Common myeloid progenitor, CD34-positive (primary cell): ENCODE data around the gene ASAP2.

Experiments used
- CTCF ChIA-PET: fragments of 350-600 bp; sonication (Branson Sonifier 250); formaldehyde crosslinking; loops from one replicate; lab custom pipeline; 2021; ENCODE audit warnings: antibody characterized with exemption; lab: Charles Lee
- POLR2A ChIA-PET: fragments of 350-600 bp; sonication (Branson Sonifier 250); formaldehyde crosslinking; loops from one replicate; lab custom pipeline; 2021; ENCODE audit warnings: antibody characterized with exemption; lab: Charles Lee
- DNase-seq, 3 donors: peaks; one replicate each; pipeline versions ENCODE4 v3.0.0 to v3.0.0-alpha.2; 2013
- H3K27ac ChIP-seq, 2 experiments: 1 replicate in 1 of 2; 2 replicates in 1 of 2; pipeline ENCODE4 v1.7.0; 2013; ENCODE audit warnings: inconsistent platforms in 2 of 2, low read length in 2 of 2, mild to moderate bottlenecking in 2 of 2, low read depth in 1 of 2, moderate library complexity in 1 of 2; ENCODE audit not compliant: severe bottlenecking in 2 of 2, insufficient read depth in 1 of 2, poor library complexity in 1 of 2
- H3K27me3 ChIP-seq, 5 experiments: replicated peaks in 2 of 5; 1 replicate in 3 of 5; 2 replicates in 2 of 5; pipeline versions ENCODE4 v1.6.1 to v1.7.0; 2013; ENCODE audit warnings: low read length in 4 of 5, mild to moderate bottlenecking in 2 of 5, moderate library complexity in 2 of 5, inconsistent platforms in 1 of 5; ENCODE audit not compliant: insufficient read depth in 5 of 5, control insufficient read depth in 4 of 5
- H3K36me3 ChIP-seq, 4 experiments: 1 replicate in 2 of 4; 2 replicates in 2 of 4; pipeline versions ENCODE4 v1.6.1 to v1.7.0; 2013; ENCODE audit warnings: low read length in 3 of 4, control low read depth in 1 of 4, mild to moderate bottlenecking in 1 of 4; ENCODE audit not compliant: control insufficient read depth in 4 of 4, insufficient read depth in 4 of 4
- H3K4me1 ChIP-seq, 4 experiments: 1 replicate in 3 of 4; 2 replicates in 1 of 4; pipeline versions ENCODE4 v1.6.1 to v1.7.1; 2013; ENCODE audit warnings: low read length in 3 of 4, mild to moderate bottlenecking in 3 of 4, control low read depth in 1 of 4, inconsistent platforms in 1 of 4, moderate library complexity in 1 of 4; ENCODE audit not compliant: control insufficient read depth in 4 of 4, insufficient read depth in 4 of 4; ENCODE audit errors: control extremely low read depth in 1 of 4
- H3K4me3 ChIP-seq, 7 experiments: 1 replicate in 4 of 7; 2 replicates in 3 of 7; pipeline versions ENCODE4 v1.5.1 to v1.7.0; 2013; ENCODE audit warnings: mild to moderate bottlenecking in 7 of 7, low read length in 6 of 7, moderate library complexity in 6 of 7, inconsistent platforms in 2 of 7, low read depth in 2 of 7, control low read depth in 1 of 7; ENCODE audit not compliant: insufficient read depth in 4 of 7, control insufficient read depth in 1 of 7; ENCODE audit errors: extremely low read depth in 1 of 7
- H3K9me3 ChIP-seq, 5 experiments: 1 replicate in 4 of 5; 2 replicates in 1 of 5; pipeline versions ENCODE4 v1.6.1 to v1.7.1; 2013; ENCODE audit warnings: low read length in 4 of 5, mild to moderate bottlenecking in 2 of 5, inconsistent platforms in 1 of 5, low read depth in 1 of 5, moderate library complexity in 1 of 5; ENCODE audit not compliant: control insufficient read depth in 4 of 5, insufficient read depth in 2 of 5; ENCODE audit errors: control extremely low read depth in 1 of 5
- WGBS: methylation state at CpG from one replicate; pipeline ENCODE4 v1.1.5; 2013; ENCODE audit not compliant: insufficient coverage; 5-methylcytosine and 5-hydroxymethylcytosine counted together

Gene ASAP2

GRCh38 chr2:9326975-9327374 is 120.4 kb downstream of the ASAP2 start:
- 25% methylated on average over 1 of the region's 3 CpGs for WGBS
- H3K27ac ChIP-seq, result no peak overlapping the region
- ChIA-PET POLR2A (no interaction called here), CTCF (interaction anchor here (1.2 to 1.5 kb wide), 3 partner anchors 38 to 187 kb away, joined by 3 to 5 read pairs (median 3); no protein-coding TSS in a partner anchor)
- peaks cover 8 to 51% (median 33%) of the 10 kb centered on the region in 4 experiments for H3K4me1 ChIP-seq
- no peaks in the 10 kb centered on the region for H3K27me3 ChIP-seq
- no peak overlapping the region for H3K4me3 ChIP-seq
- peak in 1 of 3 donors; percentile 15 for DNase-seq
- H3K36me3 ChIP-seq, result peaks cover 0 to 4% (median 1%) of the 10 kb centered on the region in 4 experiments
- no peaks in the 10 kb centered on the region for H3K9me3 ChIP-seq

- Histone ChIP-seq H3K36me3 (peaks cover 0 to 2% (median 0%) of the 10 kb centered on the region in 4 experiments), H3K27me3 (no peaks in the 10 kb centered on the region), H3K4me3 (no peak overlapping the region), H3K4me1 (peaks cover 8 to 54% (median 34%) of the 10 kb centered on the region in 4 experiments), H3K27ac (no peak overlapping the region), H3K9me3 (no peaks in the 10 kb centered on the region)
- ChIA-PET CTCF (interaction anchor here (1.2 to 1.5 kb wide), 3 partner anchors 37 to 188 kb away, joined by 3 to 5 read pairs (median 3); no protein-coding TSS in a partner anchor), POLR2A (no interaction called here)
- DNase-seq, result peak; percentile 26 to 76 (median 66)
- 39% methylated on average over 5 of the region's 5 CpGs for WGBS
These were observed 121.3 kb downstream of the ASAP2 start for GRCh38 chr2:9327873-9328352.

- H3K27me3 ChIP-seq, result no peaks in the 10 kb centered on the region
- CTCF ChIA-PET, result interaction anchor here (1.2 to 2.5 kb wide), 2 partner anchors 13 to 123 kb away, joined by 5 to 12 read pairs; partner anchors contain the start of gene ASAP2
- WGBS, result 97% methylated on average over 5 of the region's 5 CpGs
- no peak for DNase-seq
- H3K9me3 ChIP-seq, result no peaks in the 10 kb centered on the region
- POLR2A ChIA-PET, result interaction anchor here (0.9 kb wide), 1 partner anchor 8 kb away, joined by 3 read pairs; no protein-coding TSS in a partner anchor
- no peak overlapping the region for H3K4me3 ChIP-seq
- H3K36me3 ChIP-seq, result no peaks in the 10 kb centered on the region
- no peak overlapping the region for H3K27ac ChIP-seq
- peaks cover 8 to 55% (median 34%) of the 10 kb centered on the region in 4 experiments for H3K4me1 ChIP-seq
These were observed 122.3 kb downstream of the ASAP2 start for GRCh38 chr2:9328931-9329330.

GRCh38 chr2:9329497-9329896 is 122.9 kb downstream of the ASAP2 start:
- no peak overlapping the region for H3K4me3 ChIP-seq

GRCh38 chr2:9330612-9331270 is 124.1 kb downstream of the ASAP2 start:
- Histone ChIP-seq H3K4me3 (peak overlapping the region in 3 of 7 experiments; percentile 11 to 40 (median 29)), H3K36me3 (no peaks in the 10 kb centered on the region), H3K27ac (no peak overlapping the region), H3K4me1 (peaks cover 8 to 61% (median 38%) of the 10 kb centered on the region in 4 experiments), H3K9me3 (no peaks in the 10 kb centered on the region), H3K27me3 (no peaks in the 10 kb centered on the region)
- CTCF ChIA-PET, result interaction anchor here (1.6 to 5.7 kb wide), 3 partner anchors 125 to 188 kb away, joined by 6 to 32 read pairs (median 12); partner anchors contain the start of gene ASAP2
- POLR2A ChIA-PET, result no interaction called here
- WGBS, result 69% methylated on average over 8 of the region's 19 CpGs
- DNase-seq, result peak in 2 of 3 donors; percentile 47 to 52

More at GRCh38 chr2:9329497-9329896, 122.9 kb downstream of the ASAP2 start:
- ChIA-PET CTCF (interaction anchor here (0.9 to 2.5 kb wide), 3 partner anchors 13 to 124 kb away, joined by 3 to 12 read pairs (median 5); partner anchors contain the start of gene ASAP2), POLR2A (interaction anchor here (0.9 kb wide), 1 partner anchor 8 kb away, joined by 3 read pairs; no protein-coding TSS in a partner anchor)
- 86% methylated on average over 5 of the region's 5 CpGs for WGBS
- no peaks in the 10 kb centered on the region for H3K36me3 ChIP-seq
- no peaks in the 10 kb centered on the region for H3K9me3 ChIP-seq
- peak in 1 of 3 donors; percentile 12 for DNase-seq
- no peaks in the 10 kb centered on the region for H3K27me3 ChIP-seq
- peaks cover 8 to 55% (median 34%) of the 10 kb centered on the region in 4 experiments for H3K4me1 ChIP-seq
- H3K27ac ChIP-seq, result no peak overlapping the region

- Histone ChIP-seq H3K4me3 (peak overlapping the region in 1 of 7 experiments; percentile 24), H3K36me3 (no peaks in the 10 kb centered on the region), H3K27me3 (no peaks in the 10 kb centered on the region), H3K4me1 (peaks cover 5 to 59% (median 38%) of the 10 kb centered on the region in 4 experiments), H3K9me3 (no peaks in the 10 kb centered on the region), H3K27ac (no peak overlapping the region)
- POLR2A ChIA-PET, result no interaction called here
- WGBS, result 27% methylated on average over 7 of the region's 7 CpGs
- CTCF ChIA-PET, result interaction anchor here (1.1 to 5.7 kb wide), 3 partner anchors 186 to 200 kb away, joined by 4 to 32 read pairs (median 6); no protein-coding TSS in a partner anchor
- peak; percentile 59 to 93 (median 84) for DNase-seq
These were observed 125.1 kb downstream of the ASAP2 start for GRCh38 chr2:9331704-9332103.
